Gastroesophageal sphincter (tissue), 4 donors: ENCODE measurements around the gene CARS2. TPM values are rescaled to one million over a fixed set of nuclear protein-coding genes. Genes with fewer than 3 reads are reported as not detected.

Experiments used
- ATAC-seq: fragments of 150-250 bp; one replicate; pipeline ENCODE4 v1.9.1; 2016; ENCODE audit warnings: mild to moderate bottlenecking, moderate library complexity
- H3K27ac ChIP-seq, 4 donors: fragments of 200-600 bp; sonication (generic) in 3 of 4; 1 replicate in 3 of 4; 2 replicates in 1 of 4; pipeline ENCODE4 v1.5.1; 2016 to 2019
- H3K27me3 ChIP-seq: fragments of 200-600 bp; sonication (generic); one replicate; pipeline ENCODE4 v1.5.1; 2019
- H3K36me3 ChIP-seq, 2 donors: fragments of 200-600 bp; sonication (generic); one replicate each; pipeline ENCODE4 v1.5.1; 2019; ENCODE audit warnings: control low read depth in 1 of 2
- H3K4me1 ChIP-seq, 3 donors: fragments of 200-600 bp; sonication (generic); 1 replicate in 2 of 3; 2 replicates in 1 of 3; pipeline ENCODE4 v1.5.1; 2016 to 2019; ENCODE audit warnings: control low read depth in 2 of 3
- H3K4me3 ChIP-seq, 2 donors: fragments of 200-600 bp; sonication (generic); one replicate each; pipeline ENCODE4 v1.5.1; 2019; ENCODE audit warnings: mild to moderate bottlenecking in 1 of 2, moderate library complexity in 1 of 2
- H3K9me3 ChIP-seq, 3 donors: fragments of 200-600 bp; sonication (generic); one replicate each; pipeline ENCODE4 v1.5.1; 2017 to 2019; ENCODE audit warnings: control low read depth in 2 of 3
- CTCF ChIP-seq, 4 experiments: fragments of 200-600 bp in 2 of 4; fragments of 450-650 bp in 2 of 4; sonication (generic) in 1 of 4; IDR thresholded peaks; one replicate each; pipeline ENCODE4 v1.5.1; 2017 to 2019; ENCODE audit warnings: antibody characterized with exemption in 4 of 4, mild to moderate bottlenecking in 2 of 4, moderate library complexity in 2 of 4
- EP300 ChIP-seq: sonication (generic); formaldehyde crosslinking; IDR thresholded peaks from one replicate; pipeline ENCODE4 v1.6.1; 2017; ENCODE audit warnings: antibody characterized with exemption, mild to moderate bottlenecking
- POLR2A ChIP-seq, 2 donors: fragments of 450-650 bp; IDR thresholded peaks; one replicate each; pipeline ENCODE4 v1.6.1; 2017; ENCODE audit warnings: antibody characterized with exemption in 2 of 2, mild to moderate bottlenecking in 2 of 2, moderate library complexity in 1 of 2
- POLR2AphosphoS5 ChIP-seq: sonication (generic); formaldehyde crosslinking; IDR thresholded peaks from one replicate; pipeline ENCODE4 v1.6.1; 2017; ENCODE audit warnings: antibody characterized with exemption
- WGBS, 2 donors: methylation state at CpG; one replicate each; pipeline ENCODE4 v1.1.5; 2018; ENCODE audit warnings: low coverage in 1 of 2; 5-methylcytosine and 5-hydroxymethylcytosine counted together
- total RNA-seq, 4 donors: library from RNA; depleted of rRNA; stranded (reverse); fragments of >200 nt; gene quantifications; one replicate each; pipeline ENCODE4 v1.1.0, GENCODE V29; 2016

Gene CARS2
- total RNA-seq, 4 donors from 2014 or later, result 36.6 to 69.1 (median 53.8) TPM

- peaks cover 0 to 8% (median 0%) of the 10 kb centered on the region in 3 donors for H3K9me3 ChIP-seq
- H3K4me3 ChIP-seq, result no peak overlapping the region
- H3K4me1 ChIP-seq, result no peaks in the 10 kb centered on the region
- peaks cover 0 to 98% of the 10 kb centered on the region in 2 donors for H3K36me3 ChIP-seq
- H3K27me3 ChIP-seq, result no peaks in the 10 kb centered on the region
- TF ChIP-seq CTCF (IDR thresholded peaks at IDR 0.05) (no peak), EP300 (no peak), POLR2AphosphoS5 (no peak), POLR2A (IDR thresholded peaks at IDR 0.05) (no peak)
- no peak overlapping the region for H3K27ac ChIP-seq
- no peak for ATAC-seq
- WGBS, 2 donors, result 91 to 95% methylated on average over 10 to 11 of the region's 23 CpGs
Measured at GRCh38 chr13:110665491-110666254, 40.2 kb downstream of the CARS2 start.

- H3K36me3 ChIP-seq, result peaks cover 0 to 99% of the 10 kb centered on the region in 2 donors
- WGBS, 2 donors, result 82 to 94% methylated on average over 4 to 8 of the region's 11 CpGs
- no peaks in the 10 kb centered on the region for H3K4me1 ChIP-seq
- ATAC-seq, result no peak
- no peak overlapping the region for H3K4me3 ChIP-seq
- H3K9me3 ChIP-seq, result peaks cover 0 to 3% (median 0%) of the 10 kb centered on the region in 3 donors
- TF ChIP-seq POLR2AphosphoS5, result no peak
- TF ChIP-seq CTCF (IDR thresholded peaks at IDR 0.05), result no peak
- no peak for TF ChIP-seq EP300
- TF ChIP-seq POLR2A (IDR thresholded peaks at IDR 0.05), result no peak
- H3K27ac ChIP-seq, result no peak overlapping the region
- no peaks in the 10 kb centered on the region for H3K27me3 ChIP-seq
Measured at GRCh38 chr13:110664673-110665072, 41.2 kb downstream of the CARS2 start.

GRCh38 chr13:110664041-110664440 lies 41.9 kb downstream of the CARS2 start:
- WGBS, 2 donors, result 75 to 100% methylated on average over 1 to 2 of the region's 7 CpGs
- TF ChIP-seq POLR2AphosphoS5, result no peak
- TF ChIP-seq CTCF (IDR thresholded peaks at IDR 0.05), result no peak
- no peak for TF ChIP-seq POLR2A (IDR thresholded peaks at IDR 0.05)
- TF ChIP-seq EP300, result no peak
- H3K4me1 ChIP-seq, result no peaks in the 10 kb centered on the region
- no peaks in the 10 kb centered on the region for H3K27me3 ChIP-seq
- no peak overlapping the region for H3K4me3 ChIP-seq
- H3K36me3 ChIP-seq, result peaks cover 0 to 99% of the 10 kb centered on the region in 2 donors
- no peak for ATAC-seq
- no peaks in the 10 kb centered on the region for H3K9me3 ChIP-seq
- no peak overlapping the region for H3K27ac ChIP-seq

- no peaks in the 10 kb centered on the region for H3K27me3 ChIP-seq
- no peak for TF ChIP-seq EP300
- TF ChIP-seq POLR2AphosphoS5, result no peak
- TF ChIP-seq POLR2A (IDR thresholded peaks at IDR 0.05), result no peak
- peaks cover 0 to 99% of the 10 kb centered on the region in 2 donors for H3K36me3 ChIP-seq
- H3K4me1 ChIP-seq, result no peaks in the 10 kb centered on the region
- 87% methylated on average over 5 of the region's 7 CpGs; no CpG with 5 or more reads in 1 of the 2 donors for WGBS, 2 donors
- no peak for ATAC-seq
- H3K4me3 ChIP-seq, result no peak overlapping the region
- no peak overlapping the region for H3K27ac ChIP-seq
- no peaks in the 10 kb centered on the region for H3K9me3 ChIP-seq
Measured at GRCh38 chr13:110663491-110663890, 42.4 kb downstream of the CARS2 start.

- H3K36me3 ChIP-seq, result peaks cover 0 to 97% of the 10 kb centered on the region in 2 donors
- H3K27ac ChIP-seq, result no peak overlapping the region
- WGBS, 2 donors, result 82 to 89% methylated on average over 8 to 16 of the region's 16 CpGs
- no peaks in the 10 kb centered on the region for H3K27me3 ChIP-seq
- H3K4me1 ChIP-seq, result no peaks in the 10 kb centered on the region
- ATAC-seq, result no peak
- no peak for TF ChIP-seq EP300
- TF ChIP-seq POLR2AphosphoS5, result no peak
- TF ChIP-seq POLR2A (IDR thresholded peaks at IDR 0.05), result no peak
- TF ChIP-seq CTCF (IDR thresholded peaks at IDR 0.05), result no peak
- H3K9me3 ChIP-seq, result peaks cover 0 to 3% (median 0%) of the 10 kb centered on the region in 3 donors
- no peak overlapping the region for H3K4me3 ChIP-seq
Measured at GRCh38 chr13:110662777-110663443, 43.0 kb downstream of the CARS2 start.
